ENCODE results near the gene DSCAM.

GRCh38 chr21:40587736-40588346, 259.1 kb downstream of the DSCAM start:
- TF ChIP-seq REST (IDR thresholded peaks at IDR 0.05; ENCODE audit: low read depth) (no peak), EGR1 (IDR thresholded peaks at IDR 0.05) (no peak), TEAD4 (IDR thresholded peaks at IDR 0.05) (no peak), MAX (IDR thresholded peaks at IDR 0.05) (no peak), RAD21 (IDR thresholded peaks at IDR 0.05; ENCODE audit: low read depth) (no peak), EP300 (IDR thresholded peaks at IDR 0.05; ENCODE audit: borderline replicate concordance) (no peak), CREB1 (IDR thresholded peaks at IDR 0.05; ENCODE audit: low read depth) (no peak), YY1 (IDR thresholded peaks at IDR 0.05; ENCODE audit: low read depth) (no peak), TCF12 (IDR thresholded peaks at IDR 0.05; ENCODE audit: low read depth) (no peak), NFIC (IDR thresholded peaks at IDR 0.05) (no peak), FOXM1 (IDR thresholded peaks at IDR 0.05; ENCODE audit: borderline replicate concordance, low read depth) (no peak), TAF1 (IDR thresholded peaks at IDR 0.05; ENCODE audit: low read depth) (no peak), CEBPB (IDR thresholded peaks at IDR 0.05) (no peak), ZBTB7A (IDR thresholded peaks at IDR 0.05; ENCODE audit: low read depth) (no peak)

All from Ishikawa (cell line).